Mammary epithelial cell (primary cell): ENCODE measurements around the gene WNT5B.

Source experiments
- EZH2 ChIP-seq: IDR thresholded peaks from 2 replicates; pipeline ENCODE4 v1.6.1; 2012; ENCODE audit warnings: low read length, inconsistent platforms, borderline replicate concordance
- TF ChIP-seq, protein P1 (sequence below), 2 donors: IDR thresholded peaks in 1 of 2; conservative IDR thresholded peaks in 1 of 2; 2 replicates each; pipeline ENCODE4 v1.5.1; 2011 to 2012; ENCODE audit warnings: inconsistent platforms in 2 of 2, low read length in 2 of 2, mild to moderate bottlenecking in 2 of 2, control low read depth in 1 of 2, low read depth in 1 of 2; ENCODE audit not compliant: insufficient read depth in 1 of 2; ENCODE audit errors: extremely low read depth in 1 of 2

GRCh38 chr12:1655225-1655788 lies 26.3 kb downstream of the WNT5B start:
- no peak for TF ChIP-seq EZH2
- TF ChIP-seq, protein P1, sequence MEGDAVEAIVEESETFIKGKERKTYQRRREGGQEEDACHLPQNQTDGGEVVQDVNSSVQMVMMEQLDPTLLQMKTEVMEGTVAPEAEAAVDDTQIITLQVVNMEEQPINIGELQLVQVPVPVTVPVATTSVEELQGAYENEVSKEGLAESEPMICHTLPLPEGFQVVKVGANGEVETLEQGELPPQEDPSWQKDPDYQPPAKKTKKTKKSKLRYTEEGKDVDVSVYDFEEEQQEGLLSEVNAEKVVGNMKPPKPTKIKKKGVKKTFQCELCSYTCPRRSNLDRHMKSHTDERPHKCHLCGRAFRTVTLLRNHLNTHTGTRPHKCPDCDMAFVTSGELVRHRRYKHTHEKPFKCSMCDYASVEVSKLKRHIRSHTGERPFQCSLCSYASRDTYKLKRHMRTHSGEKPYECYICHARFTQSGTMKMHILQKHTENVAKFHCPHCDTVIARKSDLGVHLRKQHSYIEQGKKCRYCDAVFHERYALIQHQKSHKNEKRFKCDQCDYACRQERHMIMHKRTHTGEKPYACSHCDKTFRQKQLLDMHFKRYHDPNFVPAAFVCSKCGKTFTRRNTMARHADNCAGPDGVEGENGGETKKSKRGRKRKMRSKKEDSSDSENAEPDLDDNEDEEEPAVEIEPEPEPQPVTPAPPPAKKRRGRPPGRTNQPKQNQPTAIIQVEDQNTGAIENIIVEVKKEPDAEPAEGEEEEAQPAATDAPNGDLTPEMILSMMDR (conservative IDR thresholded peaks at IDR 0.05 in 1 of 2, IDR thresholded peaks at IDR 0.05 in 1 of 2; ENCODE audit: extremely low read depth in 1 of 2, insufficient read depth in 1 of 2, low read depth in 1 of 2, low read length in 2 of 2), result no peak
